Activated CD4-positive, alpha-beta T cell treated with anti-CD3 and anti-CD28 coated beads, Interleukin-2, amount 10 ng/mL, durations not matched to agents 7 days and 5 days (primary cell): Measurements from ENCODE around the gene IFNA21. TPM values are rescaled to one million over a fixed set of nuclear protein-coding genes. Genes with fewer than 3 reads are reported as not detected.
"Not testable (repeated sequence)": the region's sequence is repeated elsewhere in the genome, so short reads cannot be mapped to it uniquely, and the experiment has no call there.

Experiments used
- CTCF ChIA-PET: fragments of 350-600 bp; sonication (Branson Sonifier 250); formaldehyde crosslinking; loops from one replicate; lab custom pipeline; 2021; ENCODE audit warnings: antibody characterized with exemption; lab: Charles Lee
- POLR2A ChIA-PET: fragments of 350-600 bp; sonication (Branson Sonifier 250); formaldehyde crosslinking; loops from one replicate; lab custom pipeline; 2021; ENCODE audit warnings: antibody characterized with exemption; lab: Charles Lee
- DNase-seq: peaks from one replicate; pipeline ENCODE4 v3.0.0-alpha.2; 2020
- H3K27ac Mint-ChIP-seq: one replicate; pipeline ENCODE4 v1.8.0; 2021; ENCODE audit warnings: mild to moderate bottlenecking, moderate library complexity, mixed read lengths
- H3K27me3 Mint-ChIP-seq: one replicate; pipeline ENCODE4 v1.8.0; 2021; ENCODE audit warnings: mixed read lengths
- H3K36me3 Mint-ChIP-seq: one replicate; pipeline ENCODE4 v1.8.0; 2021; ENCODE audit warnings: low read depth, mixed read lengths
- H3K4me1 Mint-ChIP-seq: one replicate; pipeline ENCODE4 v1.8.0; 2021; ENCODE audit warnings: mixed read lengths
- H3K4me3 Mint-ChIP-seq: one replicate; pipeline ENCODE4 v1.8.0; 2021; ENCODE audit warnings: mild to moderate bottlenecking, moderate library complexity, mixed read lengths
- H3K9me3 Mint-ChIP-seq: one replicate; pipeline ENCODE4 v1.8.0; 2021; ENCODE audit warnings: mixed read lengths
- total RNA-seq, 2 experiments: library from RNA; stranded (reverse); gene quantifications; one replicate each; pipeline ENCODE4 v1.2.3, GENCODE V29; 2021

Gene IFNA21
- total RNA-seq, 2 experiments from 2014 or later: not detected

- no peak overlapping the region for H3K4me3 Mint-ChIP-seq
- H3K27ac Mint-ChIP-seq: no peak overlapping the region
- H3K9me3 Mint-ChIP-seq: no peaks in the 10 kb centered on the region
- DNase-seq: no peak
- H3K36me3 Mint-ChIP-seq: no peaks in the 10 kb centered on the region
- peaks cover 28% of the 10 kb centered on the region for H3K27me3 Mint-ChIP-seq
- CTCF ChIA-PET: interaction anchor here (0.6 to 1.3 kb wide), 2 partner anchors 20 to 353 kb away, joined by 3 to 4 read pairs; no protein-coding TSS in a partner anchor
- H3K4me1 Mint-ChIP-seq: no peaks in the 10 kb centered on the region
- POLR2A ChIA-PET: no interaction called here
Observed at GRCh38 chr9:21174671-21175070, 8.2 kb upstream of the IFNA21 start.

- no peaks in the 10 kb centered on the region for H3K36me3 Mint-ChIP-seq
- H3K27me3 Mint-ChIP-seq: peaks cover 34% of the 10 kb centered on the region
- no peak for DNase-seq
- H3K4me3 Mint-ChIP-seq: no peak overlapping the region
- no peaks in the 10 kb centered on the region for H3K4me1 Mint-ChIP-seq
- H3K9me3 Mint-ChIP-seq: no peaks in the 10 kb centered on the region
- ChIA-PET CTCF (no interaction called here), POLR2A (no interaction called here)
- no peak overlapping the region for H3K27ac Mint-ChIP-seq
Observed at GRCh38 chr9:21172156-21172555, 5.7 kb upstream of the IFNA21 start.

GRCh38 chr9:21171351-21171750 is 4.9 kb upstream of the IFNA21 start:
- no peaks in the 10 kb centered on the region for H3K9me3 Mint-ChIP-seq

GRCh38 chr9:21165516-21165915 is 944 bp downstream of the IFNA21 start:
- peaks cover 23% of the 10 kb centered on the region for H3K27me3 Mint-ChIP-seq
- ChIA-PET POLR2A (no interaction called here), CTCF (no interaction called here)
- DNase-seq: no peak
- no peak overlapping the region for H3K27ac Mint-ChIP-seq
- H3K4me3 Mint-ChIP-seq: no peak overlapping the region
- peaks cover 33% of the 10 kb centered on the region for H3K4me1 Mint-ChIP-seq
- H3K9me3 Mint-ChIP-seq: peaks cover 6% of the 10 kb centered on the region
- H3K36me3 Mint-ChIP-seq: peaks cover 14% of the 10 kb centered on the region

More at GRCh38 chr9:21171351-21171750, 4.9 kb upstream of the IFNA21 start:
- ChIA-PET CTCF (no interaction called here), POLR2A (no interaction called here)
- Mint-ChIP-seq H3K36me3 (no peaks in the 10 kb centered on the region), H3K4me1 (peaks cover 3% of the 10 kb centered on the region), H3K27me3 (peaks cover 33% of the 10 kb centered on the region), H3K4me3 (no peak overlapping the region), H3K27ac (no peak overlapping the region)
- DNase-seq: no peak

- Mint-ChIP-seq H3K27me3 (peaks cover 3% of the 10 kb centered on the region), H3K9me3 (peaks cover 18% of the 10 kb centered on the region), H3K36me3 (peaks cover 30% of the 10 kb centered on the region), H3K27ac (peak overlapping the region; percentile 51), H3K4me1 (peaks cover 56% of the 10 kb centered on the region), H3K4me3 (peak overlapping the region; percentile 67)
- ChIA-PET CTCF (interaction anchor here (1.4 kb wide), 1 partner anchor 42 kb away, joined by 4 read pairs; no protein-coding TSS in a partner anchor), POLR2A (no interaction called here)
- DNase-seq: peak; percentile 65
Observed at GRCh38 chr9:21160178-21160577, 6.3 kb downstream of the IFNA21 start.

GRCh38 chr9:21155501-21155900 is 11.0 kb downstream of the IFNA21 start:
- Mint-ChIP-seq H3K27me3 (peaks cover 14% of the 10 kb centered on the region), H3K4me1 (peaks cover 35% of the 10 kb centered on the region), H3K27ac (no peak overlapping the region), H3K4me3 (no peak overlapping the region), H3K36me3 (peaks cover 15% of the 10 kb centered on the region), H3K9me3 (peaks cover 12% of the 10 kb centered on the region)
- CTCF ChIA-PET: no interaction called here
- POLR2A ChIA-PET: interaction anchor here (0.7 kb wide), 1 partner anchor 470 kb away, joined by 5 read pairs; no protein-coding TSS in a partner anchor
- no peak for DNase-seq

- H3K9me3 Mint-ChIP-seq: peaks cover 18% of the 10 kb centered on the region
- H3K27ac Mint-ChIP-seq: no peak overlapping the region
- H3K36me3 Mint-ChIP-seq: peaks cover 18% of the 10 kb centered on the region
- ChIA-PET CTCF (interaction anchor here (0.6 to 1.1 kb wide), 5 partner anchors 9 to 526 kb away, joined by 3 to 4 read pairs (median 3); no protein-coding TSS in a partner anchor), POLR2A (no interaction called here)
- H3K4me3 Mint-ChIP-seq: no peak overlapping the region
- peak; percentile 45 for DNase-seq
- peaks cover 24% of the 10 kb centered on the region for H3K4me1 Mint-ChIP-seq
- H3K27me3 Mint-ChIP-seq: peaks cover 22% of the 10 kb centered on the region
Observed at GRCh38 chr9:21154018-21154608, 12.3 kb downstream of the IFNA21 start.

- peaks cover 19% of the 10 kb centered on the region for H3K36me3 Mint-ChIP-seq
- H3K27ac Mint-ChIP-seq: no peak overlapping the region
- peaks cover 19% of the 10 kb centered on the region for H3K4me1 Mint-ChIP-seq
- POLR2A ChIA-PET: no interaction called here
- no peak for DNase-seq
- peaks cover 24% of the 10 kb centered on the region for H3K27me3 Mint-ChIP-seq
- H3K9me3 Mint-ChIP-seq: peaks cover 19% of the 10 kb centered on the region
- CTCF ChIA-PET: interaction anchor here (0.6 to 1.1 kb wide), 5 partner anchors 10 to 525 kb away, joined by 3 to 4 read pairs (median 3); no protein-coding TSS in a partner anchor
- H3K4me3 Mint-ChIP-seq: no peak overlapping the region
Observed at GRCh38 chr9:21153336-21154017, 13.0 kb downstream of the IFNA21 start.

- Mint-ChIP-seq H3K4me1 (peaks cover 45% of the 10 kb centered on the region), H3K36me3 (peaks cover 59% of the 10 kb centered on the region), H3K4me3 (peak overlapping the region; percentile 0), H3K9me3 (peaks cover 41% of the 10 kb centered on the region), H3K27ac (peak overlapping the region; percentile 84), H3K27me3 (peaks cover 8% of the 10 kb centered on the region)
- POLR2A ChIA-PET: interaction anchor here (0.6 kb wide), 1 partner anchor 50 kb away, joined by 4 read pairs; no protein-coding TSS in a partner anchor
- CTCF ChIA-PET: no interaction called here
- peak; percentile 22 for DNase-seq
Observed at GRCh38 chr9:21144603-21145002, 21.9 kb downstream of the IFNA21 start.

- no peak for DNase-seq
- peak within 1 kb of the TSS; percentile 69 for H3K27ac Mint-ChIP-seq
- CTCF ChIA-PET: interaction anchor here (0.8 kb wide), 1 partner anchor 29 kb away, joined by 3 read pairs; no protein-coding TSS in a partner anchor
- H3K4me3 Mint-ChIP-seq: no peak within 1 kb of the TSS
- peaks cover 9% of the 10 kb centered on the region for H3K27me3 Mint-ChIP-seq
- H3K9me3 Mint-ChIP-seq: peaks cover 22% of the 10 kb centered on the region
- POLR2A ChIA-PET: no interaction called here
- peaks cover 37% of the 10 kb centered on the region for H3K36me3 Mint-ChIP-seq
- H3K4me1 Mint-ChIP-seq: peaks cover 42% of the 10 kb centered on the region
Observed at GRCh38 chr9:21141427-21141882, 25.0 kb downstream of the IFNA21 start, which contains the start of gene IFNW1. Gene IFNW1, minus strand, starts transcription at chr9:21141832. Its CDS starts 262 bp downstream, at chr9:21141570.

- no peak for DNase-seq
- ChIA-PET POLR2A (no interaction called here), CTCF (interaction anchor here (1.1 kb wide), 1 partner anchor 9 kb away, joined by 4 read pairs; no protein-coding TSS in a partner anchor)
- Mint-ChIP-seq H3K9me3 (peaks cover 2% of the 10 kb centered on the region), H3K36me3 (peaks cover 6% of the 10 kb centered on the region), H3K4me3 (no peak overlapping the region), H3K27me3 (peaks cover 23% of the 10 kb centered on the region), H3K4me1 (peaks cover 11% of the 10 kb centered on the region), H3K27ac (no peak overlapping the region)
Observed at GRCh38 chr9:21137020-21137419, 29.4 kb downstream of the IFNA21 start.

GRCh38 chr9:21135736-21136135 is 30.7 kb downstream of the IFNA21 start:
- Mint-ChIP-seq H3K4me3 (no peak overlapping the region), H3K27me3 (peaks cover 26% of the 10 kb centered on the region), H3K27ac (no peak overlapping the region), H3K9me3 (peaks cover 2% of the 10 kb centered on the region), H3K36me3 (no peaks in the 10 kb centered on the region), H3K4me1 (peaks cover under 1% of the 10 kb centered on the region)
- CTCF ChIA-PET: interaction anchor here (1.1 kb wide), 1 partner anchor 11 kb away, joined by 4 read pairs; no protein-coding TSS in a partner anchor
- POLR2A ChIA-PET: no interaction called here
- no peak for DNase-seq

- DNase-seq, CTCF ChIA-PET, H3K4me3 Mint-ChIP-seq, H3K27ac Mint-ChIP-seq, H3K36me3 Mint-ChIP-seq, POLR2A ChIA-PET: not testable (repeated sequence)
- peaks cover 11% of the 10 kb centered on the region for H3K9me3 Mint-ChIP-seq
- peaks cover 11% of the 10 kb centered on the region for H3K4me1 Mint-ChIP-seq
- H3K27me3 Mint-ChIP-seq: peaks cover 32% of the 10 kb centered on the region
Observed at GRCh38 chr9:21128186-21128585, 38.3 kb downstream of the IFNA21 start.
